GM21526 (cell line): Measurements from ENCODE around the gene NLRC5.

Source experiments
- ATAC-seq: cut with Tn5 transposase; IDR thresholded peaks from one replicate; pipeline ENCODE4 v1.9.1; 2021; ENCODE audit warnings: moderate library complexity; ENCODE audit not compliant: unreplicated experiment, low FRiP score

The NLRC5 gene

GRCh38 chr16:57020651-57021050 is 31.3 kb downstream of the NLRC5 start:
- ATAC-seq: no peak

- ATAC-seq: no peak
These were observed 32.4 kb downstream of the NLRC5 start for GRCh38 chr16:57021757-57022156.

- ATAC-seq: no peak
These were observed 33.1 kb downstream of the NLRC5 start for GRCh38 chr16:57022445-57022844.

GRCh38 chr16:57023541-57024249 is 34.3 kb downstream of the NLRC5 start:
- ATAC-seq: no peak

- no peak for ATAC-seq
These were observed 35.7 kb downstream of the NLRC5 start for GRCh38 chr16:57024894-57025680.

GRCh38 chr16:57025941-57026777 is 36.8 kb downstream of the NLRC5 start:
- no peak for ATAC-seq

GRCh38 chr16:57026778-57027062 is 37.4 kb downstream of the NLRC5 start:
- ATAC-seq: no peak

- ATAC-seq: no peak
These were observed 37.7 kb downstream of the NLRC5 start for GRCh38 chr16:57027067-57027466.

GRCh38 chr16:57028086-57028485 is 38.7 kb downstream of the NLRC5 start:
- ATAC-seq: no peak

- ATAC-seq: no peak
These were observed 40.1 kb downstream of the NLRC5 start for GRCh38 chr16:57029161-57030160.

GRCh38 chr16:57030346-57030902 is 41.1 kb downstream of the NLRC5 start:
- ATAC-seq: no peak

- no peak for ATAC-seq
These were observed 41.8 kb downstream of the NLRC5 start for GRCh38 chr16:57031156-57031555.

GRCh38 chr16:57032346-57032745 is 43.0 kb downstream of the NLRC5 start:
- no peak for ATAC-seq

GRCh38 chr16:57032931-57033330 is 43.6 kb downstream of the NLRC5 start:
- no peak for ATAC-seq

GRCh38 chr16:57036315-57036714 is 47.0 kb downstream of the NLRC5 start:
- no peak for ATAC-seq

- ATAC-seq: no peak
These were observed 47.6 kb downstream of the NLRC5 start for GRCh38 chr16:57036945-57037344.

GRCh38 chr16:57038166-57038565 is 48.8 kb downstream of the NLRC5 start:
- ATAC-seq: no peak

GRCh38 chr16:57039148-57039812 is 49.9 kb downstream of the NLRC5 start:
- no peak for ATAC-seq
